Esophagus squamous epithelium (tissue), 4 donors: ENCODE measurements around the gene FOXN1.

Source experiments
- POLR2A ChIP-seq, 4 donors: fragments of 450-650 bp; IDR thresholded peaks; one replicate each; pipeline ENCODE4 v1.6.1; 2017; ENCODE audit warnings: antibody characterized with exemption in 4 of 4, mild to moderate bottlenecking in 4 of 4, moderate library complexity in 3 of 4
- TF ChIP-seq, protein P1 (sequence below), 6 experiments: fragments of 450-650 bp in 4 of 6; fragments of 200-600 bp in 2 of 6; sonication (generic) in 2 of 6; IDR thresholded peaks; one replicate each; pipeline ENCODE4 v1.5.1; 2016 to 2019; ENCODE audit warnings: antibody characterized with exemption in 6 of 6, mild to moderate bottlenecking in 4 of 6, moderate library complexity in 4 of 6

DNA sequence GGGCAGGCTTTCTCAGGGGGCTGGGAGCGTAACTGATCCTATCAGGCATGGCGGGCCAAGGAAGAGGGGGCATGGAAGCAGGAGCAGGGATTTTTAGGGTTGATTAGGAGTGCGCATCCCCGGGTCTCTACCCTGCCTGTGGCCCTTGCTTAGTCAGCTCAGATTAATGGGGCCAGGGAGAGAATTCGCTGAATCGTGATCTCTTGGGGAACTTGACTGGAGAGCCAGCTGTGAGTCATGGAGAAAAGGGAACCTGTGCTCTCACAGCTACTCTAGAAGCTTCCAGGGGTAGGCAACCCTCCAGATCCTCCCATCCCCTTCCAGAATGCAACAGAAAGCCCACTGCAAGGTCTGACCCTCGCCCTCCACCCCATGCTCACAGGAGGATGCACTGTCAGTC, 3.6 kb downstream of the FOXN1 start:
- TF ChIP-seq, protein P1, sequence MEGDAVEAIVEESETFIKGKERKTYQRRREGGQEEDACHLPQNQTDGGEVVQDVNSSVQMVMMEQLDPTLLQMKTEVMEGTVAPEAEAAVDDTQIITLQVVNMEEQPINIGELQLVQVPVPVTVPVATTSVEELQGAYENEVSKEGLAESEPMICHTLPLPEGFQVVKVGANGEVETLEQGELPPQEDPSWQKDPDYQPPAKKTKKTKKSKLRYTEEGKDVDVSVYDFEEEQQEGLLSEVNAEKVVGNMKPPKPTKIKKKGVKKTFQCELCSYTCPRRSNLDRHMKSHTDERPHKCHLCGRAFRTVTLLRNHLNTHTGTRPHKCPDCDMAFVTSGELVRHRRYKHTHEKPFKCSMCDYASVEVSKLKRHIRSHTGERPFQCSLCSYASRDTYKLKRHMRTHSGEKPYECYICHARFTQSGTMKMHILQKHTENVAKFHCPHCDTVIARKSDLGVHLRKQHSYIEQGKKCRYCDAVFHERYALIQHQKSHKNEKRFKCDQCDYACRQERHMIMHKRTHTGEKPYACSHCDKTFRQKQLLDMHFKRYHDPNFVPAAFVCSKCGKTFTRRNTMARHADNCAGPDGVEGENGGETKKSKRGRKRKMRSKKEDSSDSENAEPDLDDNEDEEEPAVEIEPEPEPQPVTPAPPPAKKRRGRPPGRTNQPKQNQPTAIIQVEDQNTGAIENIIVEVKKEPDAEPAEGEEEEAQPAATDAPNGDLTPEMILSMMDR (IDR thresholded peaks at IDR 0.05): no peak
- no peak for TF ChIP-seq POLR2A (IDR thresholded peaks at IDR 0.05)
